Measurements from ENCODE around the gene LHFPL2. TPM values are rescaled to one million over a fixed set of nuclear protein-coding genes. Genes with fewer than 3 reads are reported as not detected.

LHFPL2 gene
- total RNA-seq, 1 experiment from 2014 or later, result 17.9 TPM

DNA sequence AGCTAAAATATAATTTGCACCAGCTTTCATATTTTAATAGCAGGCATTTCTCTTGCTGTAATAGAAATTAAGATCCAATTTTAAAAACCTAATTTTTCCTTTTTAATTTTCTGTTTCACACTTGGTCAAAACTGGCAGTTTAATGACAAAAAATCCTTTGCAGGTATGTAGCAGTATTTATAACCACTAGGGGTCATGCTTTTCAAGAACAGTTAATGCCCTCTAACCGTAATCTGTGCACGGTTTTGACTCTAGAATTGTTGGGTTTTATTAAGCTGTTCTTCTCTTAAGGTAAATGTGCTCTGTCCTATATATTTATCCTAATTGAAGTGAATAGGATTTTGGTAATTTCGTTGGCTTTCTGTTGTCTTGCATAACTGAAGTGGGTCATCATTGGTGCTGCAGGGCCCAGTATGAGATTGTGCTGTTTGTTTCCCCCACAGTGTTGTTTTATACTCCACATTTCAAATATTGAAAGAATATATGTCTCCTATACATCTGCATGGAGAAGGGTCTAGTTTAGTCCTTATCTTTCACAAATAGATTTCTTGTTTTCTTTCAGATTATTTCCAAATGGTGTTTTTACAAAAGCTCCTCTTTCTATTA, 180.7 kb downstream of the LHFPL2 start:
- H3K36me3 ChIP-seq (ENCODE audit: control insufficient read depth in 1 of 2, insufficient read depth in 2 of 2, low read length in 2 of 2), result no peaks in the 10 kb centered on the region
- intact Hi-C loops (cut with micrococcal nuclease), result loop anchor here (5.0 kb wide), 2 partner anchors 164 to 494 kb away; no protein-coding TSS in a partner anchor
- no peak overlapping the region for H3K9ac ChIP-seq (ENCODE audit: low read length)
- no peaks in the 10 kb centered on the region for H3K9me2 ChIP-seq (ENCODE audit: insufficient read depth)
- TF ChIP-seq CTCF (IDR thresholded peaks at IDR 0.05 in 2 of 3, conservative IDR thresholded peaks at IDR 0.05 in 1 of 3; ENCODE audit: borderline replicate concordance in 1 of 3, insufficient read depth in 1 of 3, low read depth in 2 of 3, low read length in 2 of 3), result peak; percentile 54 to 81 (median 66); a peak in 5 of 6 replicates
- peak; percentile 57 for TF ChIP-seq RAD21 (IDR thresholded peaks at IDR 0.05; ENCODE audit: low read depth)
- no peak for TF ChIP-seq ZNF274 (IDR thresholded peaks at IDR 0.05; ENCODE audit: low read depth, low read length)
- no peak for TF ChIP-seq CBX3 (IDR thresholded peaks at IDR 0.05; ENCODE audit: low read depth)
- ChIA-PET RAD21 (ENCODE audit: low non-redundant PET in 1 of 2, low total read pairs in 2 of 2, uncharacterized antibody in 2 of 2, unreplicated experiment in 2 of 2) (no interaction called here), CTCF (interaction anchor here (0.6 to 1.1 kb wide), 5 partner anchors 9 to 498 kb away, joined by 3 to 5 read pairs (median 3); no protein-coding TSS in a partner anchor), POLR2A (no interaction called here)
- no peaks in the 10 kb centered on the region for H4K20me1 ChIP-seq (ENCODE audit: insufficient read depth)
- peak; percentile 72 for ATAC-seq
- DNase-seq (ENCODE audit: low read depth, low spot score), result no peak
- no peaks in the 10 kb centered on the region for H3K4me1 ChIP-seq (ENCODE audit: control insufficient read depth in 1 of 2, insufficient read depth in 2 of 2, low read length in 2 of 2)
- no TSS peak for BruUV-seq (replicated peaks)
- no peaks in the 10 kb centered on the region for H3K9me3 ChIP-seq (ENCODE audit: control insufficient read depth in 1 of 2, insufficient read depth in 1 of 2, low read depth in 1 of 2, low read length in 2 of 2)
- H3K4me2 ChIP-seq (ENCODE audit: low read length), result no peak overlapping the region
- H3K4me3 ChIP-seq (replicated peaks in 1 of 2; ENCODE audit: low read depth in 1 of 2, low read length in 2 of 2), result no peak overlapping the region
- H3K79me2 ChIP-seq (ENCODE audit: insufficient read depth, low read length), result no peaks in the 10 kb centered on the region
- H3K27me3 ChIP-seq (ENCODE audit: insufficient read depth, low read length), result no peaks in the 10 kb centered on the region
- no peak overlapping the region for H2AFZ ChIP-seq (ENCODE audit: low read depth, low read length, poor library complexity, severe bottlenecking)
- no peak overlapping the region for H3K27ac ChIP-seq (ENCODE audit: low read depth, low read length)

GRCh38 chr5:78467140-78467539, 181.4 kb downstream of the LHFPL2 start:
- POLR2A ChIA-PET, result no interaction called here
- no peak for ATAC-seq
- Histone ChIP-seq H3K79me2 (ENCODE audit: insufficient read depth, low read length) (no peaks in the 10 kb centered on the region), H3K4me3 (replicated peaks in 1 of 2; ENCODE audit: low read depth in 1 of 2, low read length in 2 of 2) (no peak overlapping the region), H3K9me2 (ENCODE audit: insufficient read depth) (no peaks in the 10 kb centered on the region), H3K9ac (ENCODE audit: low read length) (no peak overlapping the region), H3K27me3 (ENCODE audit: insufficient read depth, low read length) (no peaks in the 10 kb centered on the region), H4K20me1 (ENCODE audit: insufficient read depth) (no peaks in the 10 kb centered on the region), H3K4me1 (ENCODE audit: control insufficient read depth in 1 of 2, insufficient read depth in 2 of 2, low read length in 2 of 2) (no peaks in the 10 kb centered on the region), H3K36me3 (ENCODE audit: control insufficient read depth in 1 of 2, insufficient read depth in 2 of 2, low read length in 2 of 2) (no peaks in the 10 kb centered on the region), H3K27ac (ENCODE audit: low read depth, low read length) (no peak overlapping the region), H2AFZ (ENCODE audit: low read depth, low read length, poor library complexity, severe bottlenecking) (no peak overlapping the region), H3K9me3 (ENCODE audit: control insufficient read depth in 1 of 2, insufficient read depth in 1 of 2, low read depth in 1 of 2, low read length in 2 of 2) (no peaks in the 10 kb centered on the region), H3K4me2 (ENCODE audit: low read length) (no peak overlapping the region)
- BruUV-seq (replicated peaks), result no TSS peak
- DNase-seq (ENCODE audit: low read depth, low spot score), result no peak
- intact Hi-C loops (cut with micrococcal nuclease), result loop anchor here (5.0 kb wide), 2 partner anchors 165 to 495 kb away; no protein-coding TSS in a partner anchor
- RAD21 ChIA-PET (ENCODE audit: low non-redundant PET in 1 of 2, low total read pairs in 2 of 2, uncharacterized antibody in 2 of 2, unreplicated experiment in 2 of 2), result no interaction called here
- CTCF ChIA-PET, result interaction anchor here (1.0 kb wide), 2 partner anchors 12 to 499 kb away, joined by 4 to 5 read pairs; no protein-coding TSS in a partner anchor
- TF ChIP-seq JUND (IDR thresholded peaks at IDR 0.05) (no peak), CTCF (IDR thresholded peaks at IDR 0.05 in 2 of 3, conservative IDR thresholded peaks at IDR 0.05 in 1 of 3; ENCODE audit: borderline replicate concordance in 1 of 3, insufficient read depth in 1 of 3, low read depth in 2 of 3, low read length in 2 of 3) (no peak), RAD21 (IDR thresholded peaks at IDR 0.05; ENCODE audit: low read depth) (no peak), SRF (IDR thresholded peaks at IDR 0.05; ENCODE audit: low read depth) (no peak), SIN3A (IDR thresholded peaks at IDR 0.05; ENCODE audit: low read depth) (no peak), POLR2AphosphoS5 (IDR thresholded peaks at IDR 0.05; ENCODE audit: low read depth, low read length) (no peak), EZH2phosphoT487 (IDR thresholded peaks at IDR 0.05; ENCODE audit: borderline replicate concordance) (no peak), EGR1 (IDR thresholded peaks at IDR 0.05; ENCODE audit: low read depth) (no peak), FOSL1 (IDR thresholded peaks at IDR 0.05; ENCODE audit: low read depth) (no peak)
